Measurements from ENCODE around the gene KNDC1. TPM values are rescaled to one million over a fixed set of nuclear protein-coding genes. Genes with fewer than 3 reads are reported as not detected.

Gene KNDC1
- total RNA-seq, 4 donors from 2014 or later: 0.19 to 0.59 (median 0.39) TPM

DNA sequence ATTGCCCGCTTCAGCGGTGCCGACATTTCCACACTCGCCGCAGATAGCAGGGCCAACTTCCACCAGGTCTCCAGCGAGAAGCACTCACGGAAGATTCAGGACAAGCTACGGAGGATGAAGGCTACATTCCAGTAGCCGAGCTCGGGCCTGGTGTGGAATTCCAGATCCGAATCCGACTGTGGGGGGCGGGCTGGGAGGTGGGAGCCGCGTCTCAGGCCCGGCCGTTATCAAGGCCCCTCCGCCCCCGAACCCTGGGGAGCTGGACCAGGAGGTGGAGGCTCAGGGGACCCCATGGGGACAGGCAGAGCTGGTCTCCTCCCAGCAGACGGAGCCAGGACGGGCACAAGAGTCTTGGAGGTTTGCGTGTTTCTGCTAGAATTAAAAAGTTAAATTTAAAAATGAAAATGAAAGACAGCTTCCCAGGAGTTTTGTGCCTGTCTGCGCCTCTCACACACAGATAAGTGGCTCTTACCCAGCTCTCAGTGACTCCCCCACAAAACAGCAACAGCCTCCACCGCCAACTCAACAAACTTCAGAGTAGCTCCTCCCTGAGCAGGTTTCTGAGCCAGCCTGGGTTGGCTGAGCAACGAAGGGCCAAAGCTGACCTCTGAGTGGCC, 64.8 kb downstream of the KNDC1 start:
- WGBS, 2 donors: 66 to 69% methylated on average over 21 to 25 of the region's 25 CpGs
- no peak overlapping the region for H3K4me3 ChIP-seq (ENCODE audit: low read depth, poor library complexity, severe bottlenecking)
- no peak for TF ChIP-seq POLR2A (IDR thresholded peaks at IDR 0.05)
- TF ChIP-seq, protein P1, sequence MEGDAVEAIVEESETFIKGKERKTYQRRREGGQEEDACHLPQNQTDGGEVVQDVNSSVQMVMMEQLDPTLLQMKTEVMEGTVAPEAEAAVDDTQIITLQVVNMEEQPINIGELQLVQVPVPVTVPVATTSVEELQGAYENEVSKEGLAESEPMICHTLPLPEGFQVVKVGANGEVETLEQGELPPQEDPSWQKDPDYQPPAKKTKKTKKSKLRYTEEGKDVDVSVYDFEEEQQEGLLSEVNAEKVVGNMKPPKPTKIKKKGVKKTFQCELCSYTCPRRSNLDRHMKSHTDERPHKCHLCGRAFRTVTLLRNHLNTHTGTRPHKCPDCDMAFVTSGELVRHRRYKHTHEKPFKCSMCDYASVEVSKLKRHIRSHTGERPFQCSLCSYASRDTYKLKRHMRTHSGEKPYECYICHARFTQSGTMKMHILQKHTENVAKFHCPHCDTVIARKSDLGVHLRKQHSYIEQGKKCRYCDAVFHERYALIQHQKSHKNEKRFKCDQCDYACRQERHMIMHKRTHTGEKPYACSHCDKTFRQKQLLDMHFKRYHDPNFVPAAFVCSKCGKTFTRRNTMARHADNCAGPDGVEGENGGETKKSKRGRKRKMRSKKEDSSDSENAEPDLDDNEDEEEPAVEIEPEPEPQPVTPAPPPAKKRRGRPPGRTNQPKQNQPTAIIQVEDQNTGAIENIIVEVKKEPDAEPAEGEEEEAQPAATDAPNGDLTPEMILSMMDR (IDR thresholded peaks at IDR 0.05): no peak
- intact Hi-C loops (cut with DNase I; ENCODE audit: low total_unique reads): no loop called here
- DNase-seq (ENCODE audit: low spot score in 2 of 2): no peak

DNA sequence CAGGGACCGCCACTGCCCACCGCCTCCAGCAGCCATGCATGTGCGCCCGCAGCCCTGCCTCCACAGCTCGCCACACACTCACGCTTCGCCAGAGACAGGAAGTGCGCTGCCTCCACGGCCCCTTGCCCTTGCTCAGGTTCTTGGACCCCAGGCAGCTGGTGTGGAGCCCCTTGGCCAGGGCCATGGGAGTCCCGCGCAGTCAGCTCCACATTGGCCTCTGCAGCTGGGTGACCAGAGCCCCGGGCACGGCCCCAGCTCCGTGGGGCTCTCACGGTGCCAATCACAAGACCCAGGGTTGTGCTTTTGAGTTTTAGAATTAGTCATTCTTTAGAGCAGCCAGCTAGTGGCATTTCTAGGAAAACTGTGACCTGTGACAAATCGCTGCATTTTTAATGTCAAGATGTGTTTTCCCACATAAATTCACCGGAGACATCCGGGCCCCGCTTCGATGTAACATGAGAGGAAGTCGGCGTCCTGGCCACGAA, 65.7 kb downstream of the KNDC1 start:
- no peak overlapping the region for H3K4me3 ChIP-seq (ENCODE audit: low read depth, poor library complexity, severe bottlenecking)
- intact Hi-C loops (cut with DNase I; ENCODE audit: low total_unique reads): no loop called here
- no peak for DNase-seq (ENCODE audit: low spot score in 2 of 2)
- 66 to 80% methylated on average over 13 to 23 of the region's 23 CpGs for WGBS, 2 donors
- TF ChIP-seq, protein P1 (IDR thresholded peaks at IDR 0.05): no peak
- no peak for TF ChIP-seq POLR2A (IDR thresholded peaks at IDR 0.05)

DNA sequence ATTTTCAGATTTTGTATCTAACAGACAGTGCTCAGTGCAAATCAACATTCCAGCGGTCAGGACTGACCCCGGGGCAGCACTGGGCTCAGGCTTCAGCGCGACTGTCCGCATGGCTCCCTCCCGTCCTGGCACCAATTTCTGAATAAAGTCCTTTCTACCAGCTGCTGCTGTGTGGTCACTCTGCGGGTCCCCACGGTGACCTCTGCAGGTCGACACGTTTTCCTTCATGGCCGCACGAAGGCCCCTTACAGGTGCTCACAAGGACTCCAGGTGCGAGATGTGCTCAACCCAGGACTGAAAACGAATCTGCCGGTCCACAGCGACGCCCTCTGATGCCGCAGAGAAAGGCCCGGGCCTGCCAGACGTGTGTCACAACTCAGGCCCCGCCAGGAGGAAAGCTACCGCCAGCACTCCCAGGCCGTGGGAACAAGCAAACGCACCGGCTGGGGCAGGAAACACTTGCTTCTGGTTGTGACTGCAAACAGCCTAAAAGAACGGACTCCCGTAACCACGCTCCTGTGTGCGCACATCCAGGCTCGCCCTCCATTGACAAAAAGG, 66.3 kb downstream of the KNDC1 start:
- intact Hi-C loops (cut with DNase I; ENCODE audit: low total_unique reads): no loop called here
- TF ChIP-seq, protein P1 (IDR thresholded peaks at IDR 0.05): no peak
- TF ChIP-seq POLR2A (IDR thresholded peaks at IDR 0.05): no peak
- no peak for DNase-seq (ENCODE audit: low spot score in 2 of 2)
- H3K4me3 ChIP-seq (ENCODE audit: low read depth, poor library complexity, severe bottlenecking): no peak overlapping the region
- WGBS, 2 donors: 42 to 47% methylated on average over 30 of the region's 30 CpGs

DNA sequence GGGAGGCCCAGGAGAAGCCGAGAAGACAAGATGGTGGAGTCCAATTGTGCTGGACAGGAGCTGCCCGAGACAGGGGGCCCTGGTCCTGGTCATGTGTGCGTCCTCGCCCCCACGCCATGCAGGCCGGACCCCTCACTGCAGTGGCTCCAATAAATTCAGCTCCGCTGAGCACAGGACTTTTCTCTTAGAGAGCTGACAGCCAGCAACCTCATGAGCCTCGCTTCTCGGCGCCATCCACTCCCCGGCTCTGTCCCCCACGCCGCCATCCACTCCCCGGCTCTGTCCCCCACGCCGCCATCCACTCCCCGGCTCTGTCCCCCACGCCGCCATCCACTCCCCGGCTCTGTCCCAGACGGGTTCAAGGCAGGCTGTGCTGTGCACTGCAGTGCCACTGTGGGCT, 67.2 kb downstream of the KNDC1 start:
- WGBS, 2 donors: 83 to 86% methylated on average over 21 of the region's 21 CpGs
- intact Hi-C loops (cut with DNase I; ENCODE audit: low total_unique reads): no loop called here
- TF ChIP-seq POLR2A (IDR thresholded peaks at IDR 0.05): no peak
- TF ChIP-seq, protein P1 (IDR thresholded peaks at IDR 0.05): no peak
- H3K4me3 ChIP-seq (ENCODE audit: low read depth, poor library complexity, severe bottlenecking): no peak overlapping the region
- no peak for DNase-seq (ENCODE audit: low spot score in 2 of 2)

DNA sequence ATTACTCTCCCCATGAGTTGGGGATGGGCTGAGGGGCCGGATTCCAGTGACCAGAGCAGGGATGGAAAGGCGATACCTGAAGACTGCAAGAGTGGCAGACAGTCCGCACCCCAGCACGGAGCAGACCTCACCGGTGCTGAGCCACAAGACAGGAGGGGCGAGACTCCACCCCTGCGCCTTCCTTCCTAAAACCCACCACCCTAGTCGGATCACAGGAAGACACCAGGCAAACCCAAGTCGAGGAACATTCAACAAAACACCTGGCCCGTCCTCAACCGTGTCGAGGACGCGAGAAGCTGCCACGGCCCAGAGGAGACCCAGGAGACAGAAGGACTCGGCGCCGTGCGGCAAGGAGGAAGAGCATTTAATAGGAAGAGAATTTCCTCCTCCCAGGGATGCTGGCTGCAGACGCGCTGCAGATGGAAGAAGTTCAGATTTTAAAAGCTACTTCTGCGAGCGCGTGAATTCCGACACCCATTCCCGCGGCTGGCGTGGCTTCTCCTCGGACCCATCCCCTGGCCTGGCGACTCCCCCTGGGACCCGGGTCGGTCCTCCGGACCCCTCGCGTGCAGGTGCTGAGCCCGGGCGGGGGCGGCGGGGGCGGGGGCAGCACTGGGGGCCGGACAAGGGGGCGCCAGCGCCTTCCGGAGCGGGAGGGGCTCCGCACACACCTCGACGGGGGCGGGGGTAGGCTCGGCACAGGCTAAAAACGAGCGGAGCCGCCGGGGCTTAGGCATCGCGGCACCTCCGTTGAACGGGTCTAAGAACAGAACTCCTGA, 69.4 kb downstream of the KNDC1 start:
- 7 to 12% methylated on average over 26 to 46 of the region's 58 CpGs for WGBS, 2 donors
- intact Hi-C loops (cut with DNase I; ENCODE audit: low total_unique reads): no loop called here
- no peak overlapping the region for H3K4me3 ChIP-seq (ENCODE audit: low read depth, poor library complexity, severe bottlenecking)
- TF ChIP-seq POLR2A (IDR thresholded peaks at IDR 0.05): no peak
- TF ChIP-seq, protein P1 (IDR thresholded peaks at IDR 0.05): no peak
- DNase-seq (ENCODE audit: low spot score in 2 of 2): no peak
